ENCODE data around the gene CCDC192.

The CCDC192 gene

DNA sequence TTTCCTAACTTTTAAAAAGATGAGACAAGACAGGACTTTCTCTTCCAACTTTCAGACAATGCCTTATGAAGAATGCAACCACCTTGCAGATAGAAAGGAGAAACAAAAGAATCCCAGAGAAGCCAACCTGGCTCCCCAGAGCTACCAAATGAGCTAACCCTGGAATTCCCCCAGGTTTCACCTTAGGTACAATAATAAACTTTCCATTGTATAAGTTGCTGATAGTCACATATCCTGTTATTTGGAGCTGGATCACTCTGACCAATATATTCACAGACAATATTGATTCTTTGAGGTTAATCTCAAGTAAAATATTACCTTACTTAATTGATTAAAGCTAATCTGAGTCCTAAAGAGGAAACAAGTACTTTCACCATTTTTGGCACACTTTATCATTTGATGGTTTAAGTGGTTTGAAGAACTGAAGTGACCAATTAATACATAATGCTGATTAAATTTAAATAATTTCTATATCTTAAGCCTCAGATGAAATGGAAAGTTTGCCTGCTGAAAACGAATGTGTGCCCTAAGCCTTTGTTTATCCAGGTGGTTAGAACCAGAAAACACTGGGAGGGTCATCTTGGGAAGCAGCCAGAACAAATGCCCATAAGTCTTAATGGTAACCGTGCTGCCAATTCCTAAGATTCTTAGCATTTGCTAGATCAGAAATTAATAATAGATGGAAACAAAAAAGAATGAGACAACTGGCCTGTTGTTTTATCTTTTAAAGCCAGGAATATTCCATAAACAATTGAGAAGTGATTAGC, 220.8 kb downstream of the CCDC192 start:
- Histone ChIP-seq H3K36me3 (replicated peaks; ENCODE audit: low read depth, low read length) (no peaks in the 10 kb centered on the region), H3K4me3 (ENCODE audit: low read length) (no peak overlapping the region), H3K79me2 (ENCODE audit: low read length) (no peaks in the 10 kb centered on the region), H3K27ac (ENCODE audit: low read length) (no peak overlapping the region), H3K9me3 (ENCODE audit: insufficient read depth, low read length) (no peaks in the 10 kb centered on the region), H3K27me3 (ENCODE audit: low read depth, low read length) (no peaks in the 10 kb centered on the region), H4K20me1 (ENCODE audit: insufficient read depth, low read length) (no peaks in the 10 kb centered on the region), H3K9ac (ENCODE audit: low read length) (no peak overlapping the region), H3K4me2 (ENCODE audit: low read length) (no peak overlapping the region), H3K4me1 (ENCODE audit: low read length) (peaks cover 5% of the 10 kb centered on the region), H2AFZ (ENCODE audit: low read depth, low read length) (no peak overlapping the region)
- TF ChIP-seq EZH2phosphoT487 (IDR thresholded peaks at IDR 0.05; ENCODE audit: low read depth) = no peak
- no peak for TF ChIP-seq CTCF (IDR thresholded peaks at IDR 0.05; ENCODE audit: low read depth, low read length)

GRCh38 chr5:127924606-127925005, 221.4 kb downstream of the CCDC192 start:
- no peaks in the 10 kb centered on the region for H3K9me3 ChIP-seq (ENCODE audit: insufficient read depth, low read length)
- no peaks in the 10 kb centered on the region for H3K36me3 ChIP-seq (replicated peaks; ENCODE audit: low read depth, low read length)
- no peaks in the 10 kb centered on the region for H3K79me2 ChIP-seq (ENCODE audit: low read length)
- no peak overlapping the region for H3K4me3 ChIP-seq (ENCODE audit: low read length)
- no peak overlapping the region for H3K27ac ChIP-seq (ENCODE audit: low read length)
- peaks cover 5% of the 10 kb centered on the region for H3K4me1 ChIP-seq (ENCODE audit: low read length)
- H3K4me2 ChIP-seq (ENCODE audit: low read length) = no peak overlapping the region
- no peak overlapping the region for H2AFZ ChIP-seq (ENCODE audit: low read depth, low read length)
- H3K27me3 ChIP-seq (ENCODE audit: low read depth, low read length) = no peaks in the 10 kb centered on the region
- H4K20me1 ChIP-seq (ENCODE audit: insufficient read depth, low read length) = no peaks in the 10 kb centered on the region
- no peak overlapping the region for H3K9ac ChIP-seq (ENCODE audit: low read length)
- TF ChIP-seq CTCF (IDR thresholded peaks at IDR 0.05; ENCODE audit: low read depth, low read length) = no peak
- no peak for TF ChIP-seq EZH2phosphoT487 (IDR thresholded peaks at IDR 0.05; ENCODE audit: low read depth)

DNA sequence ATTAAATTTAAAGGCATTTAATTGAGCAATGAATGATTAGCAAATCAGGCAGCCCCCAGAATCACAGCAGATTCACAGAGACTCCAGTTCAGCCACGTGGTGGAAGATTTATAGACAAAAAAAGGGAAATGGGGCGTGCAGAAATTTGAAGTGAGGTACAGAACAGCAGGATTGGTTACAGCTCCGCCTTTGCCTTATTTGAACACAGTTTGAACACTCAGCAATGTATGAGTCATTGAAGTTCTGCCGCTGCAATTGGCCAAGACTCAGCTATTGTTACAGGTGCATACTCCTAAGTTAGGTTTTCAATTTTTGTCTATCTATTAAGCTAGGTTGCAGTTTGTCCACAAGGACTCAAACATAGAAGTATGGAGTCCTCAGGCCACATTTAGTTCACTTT, 222.7 kb downstream of the CCDC192 start:
- no peaks in the 10 kb centered on the region for H3K9me3 ChIP-seq (ENCODE audit: insufficient read depth, low read length)
- no peak overlapping the region for H2AFZ ChIP-seq (ENCODE audit: low read depth, low read length)
- no peak overlapping the region for H3K4me3 ChIP-seq (ENCODE audit: low read length)
- H4K20me1 ChIP-seq (ENCODE audit: insufficient read depth, low read length) = no peaks in the 10 kb centered on the region
- H3K4me1 ChIP-seq (ENCODE audit: low read length) = peaks cover 5% of the 10 kb centered on the region
- no peak overlapping the region for H3K9ac ChIP-seq (ENCODE audit: low read length)
- TF ChIP-seq EZH2phosphoT487 (IDR thresholded peaks at IDR 0.05; ENCODE audit: low read depth) (no peak), CTCF (IDR thresholded peaks at IDR 0.05; ENCODE audit: low read depth, low read length) (no peak)
- no peaks in the 10 kb centered on the region for H3K79me2 ChIP-seq (ENCODE audit: low read length)
- no peak overlapping the region for H3K27ac ChIP-seq (ENCODE audit: low read length)
- H3K36me3 ChIP-seq (replicated peaks; ENCODE audit: low read depth, low read length) = no peaks in the 10 kb centered on the region
- no peaks in the 10 kb centered on the region for H3K27me3 ChIP-seq (ENCODE audit: low read depth, low read length)
- no peak overlapping the region for H3K4me2 ChIP-seq (ENCODE audit: low read length)

- no peaks in the 10 kb centered on the region for H3K79me2 ChIP-seq (ENCODE audit: low read length)
- no peak overlapping the region for H3K27ac ChIP-seq (ENCODE audit: low read length)
- H3K4me2 ChIP-seq (ENCODE audit: low read length) = no peak overlapping the region
- H3K4me3 ChIP-seq (ENCODE audit: low read length) = no peak overlapping the region
- no peak overlapping the region for H2AFZ ChIP-seq (ENCODE audit: low read depth, low read length)
- no peaks in the 10 kb centered on the region for H3K9me3 ChIP-seq (ENCODE audit: insufficient read depth, low read length)
- TF ChIP-seq EZH2phosphoT487 (IDR thresholded peaks at IDR 0.05; ENCODE audit: low read depth) (no peak), CTCF (IDR thresholded peaks at IDR 0.05; ENCODE audit: low read depth, low read length) (no peak)
- no peaks in the 10 kb centered on the region for H4K20me1 ChIP-seq (ENCODE audit: insufficient read depth, low read length)
- no peaks in the 10 kb centered on the region for H3K27me3 ChIP-seq (ENCODE audit: low read depth, low read length)
- H3K9ac ChIP-seq (ENCODE audit: low read length) = no peak overlapping the region
- peaks cover 5% of the 10 kb centered on the region for H3K4me1 ChIP-seq (ENCODE audit: low read length)
- no peaks in the 10 kb centered on the region for H3K36me3 ChIP-seq (replicated peaks; ENCODE audit: low read depth, low read length)
Measured at GRCh38 chr5:127926974-127927373, 223.8 kb downstream of the CCDC192 start.
